GM18858 (cell line): ENCODE data around the gene FCRL4.

Experiments
- ATAC-seq: cut with Tn5 transposase; IDR thresholded peaks from one replicate; pipeline ENCODE4 v1.9.1; 2021; ENCODE audit not compliant: unreplicated experiment

FCRL4 gene

DNA sequence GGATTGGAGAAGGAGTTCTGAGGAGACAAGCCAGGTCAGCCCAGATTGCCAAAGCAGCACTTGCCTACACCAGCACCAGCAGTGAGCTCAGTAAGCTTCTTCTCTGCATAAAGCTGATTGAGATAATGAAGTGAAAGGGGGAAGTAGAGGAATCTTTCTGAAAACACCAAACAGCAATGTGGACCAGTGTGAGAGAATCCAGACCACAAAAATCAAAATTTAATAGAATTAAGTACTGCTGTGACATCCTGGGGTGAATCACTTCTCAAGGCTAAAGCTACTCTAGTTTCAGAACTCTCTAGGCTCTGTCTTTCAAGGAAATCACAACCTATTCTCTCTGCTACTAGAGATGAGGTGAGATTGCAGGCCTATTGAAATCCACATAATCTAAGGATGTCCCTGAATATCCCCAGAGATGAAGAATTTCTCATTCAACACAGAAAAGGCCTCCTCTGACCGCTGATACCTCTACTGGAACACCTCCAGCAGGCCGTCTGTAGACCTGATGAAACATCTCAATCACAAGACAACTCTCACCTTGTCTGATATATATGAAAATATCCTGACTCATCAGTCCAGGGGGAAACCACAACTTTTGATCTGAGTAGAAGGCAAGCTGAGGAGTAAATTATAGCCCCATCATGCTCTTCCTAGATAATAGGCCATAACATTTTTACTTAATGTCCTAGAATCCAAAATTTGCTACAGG is at the start of gene FCRL4:
Gene FCRL4 (minus strand): TSS at position 127 of the 709 bp plus-strand sequence. CDS start 141 bp downstream, outside the sequence.
- peak; percentile 55 for ATAC-seq

DNA sequence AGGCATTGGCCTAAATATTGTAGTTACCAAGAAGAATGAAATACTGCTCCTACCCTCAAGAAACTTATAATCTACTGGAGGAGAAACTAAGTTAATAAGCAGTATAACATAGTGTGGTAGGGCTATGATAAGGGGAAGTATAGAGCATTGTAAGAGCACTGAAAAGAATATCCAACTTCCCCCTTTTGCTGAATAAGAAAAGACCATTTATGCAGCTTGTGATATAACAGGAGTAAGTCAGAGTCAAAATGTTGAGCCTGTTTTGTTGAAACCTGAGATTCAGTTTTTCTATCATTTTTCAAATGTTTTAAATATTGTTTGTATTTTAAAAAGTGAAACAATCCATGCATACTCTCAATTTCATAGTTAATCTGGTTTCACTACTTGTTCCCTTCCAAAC is 48.3 kb upstream of the FCRL4 start:
- no peak for ATAC-seq

DNA sequence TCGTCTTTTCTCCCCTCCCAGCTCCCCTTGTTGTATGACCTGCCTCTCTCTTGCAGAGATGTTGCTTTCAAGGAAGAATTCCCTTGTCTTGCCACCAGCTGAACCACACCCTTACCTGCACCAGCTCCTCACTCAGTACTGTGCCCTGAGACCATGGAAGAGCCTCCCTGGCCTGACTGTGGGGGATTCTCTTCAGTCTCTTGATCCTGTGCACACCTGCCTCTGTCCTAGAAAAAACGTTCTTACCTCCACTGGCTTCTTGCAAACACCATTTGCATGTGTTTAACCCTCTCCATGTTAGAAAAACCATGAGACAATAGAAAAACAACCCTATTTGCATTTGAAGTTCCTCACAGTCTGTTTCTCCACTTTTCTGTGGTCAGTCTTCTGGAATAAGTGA is 43.3 kb upstream of the FCRL4 start:
- no peak for ATAC-seq

DNA sequence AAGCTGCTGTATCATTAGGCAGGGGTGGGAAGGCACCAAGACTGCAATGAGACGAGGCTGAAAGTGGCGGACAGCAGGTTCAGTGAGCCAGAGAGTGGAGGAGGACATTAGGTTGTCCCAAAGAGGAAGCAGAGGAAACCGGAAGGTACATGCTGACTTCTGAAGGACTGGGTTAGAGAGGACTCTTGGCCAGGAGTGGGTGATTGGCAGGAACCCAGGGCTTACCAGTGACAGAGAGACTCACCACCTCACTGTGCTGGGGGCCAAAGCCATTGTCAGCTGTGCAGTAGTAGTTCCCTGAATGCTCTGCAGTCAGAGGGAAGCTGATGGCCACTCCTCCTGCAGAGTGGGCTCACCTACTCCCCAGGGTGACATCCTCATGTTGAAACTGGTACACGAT is 41.9 kb upstream of the FCRL4 start:
- ATAC-seq, result no peak

DNA sequence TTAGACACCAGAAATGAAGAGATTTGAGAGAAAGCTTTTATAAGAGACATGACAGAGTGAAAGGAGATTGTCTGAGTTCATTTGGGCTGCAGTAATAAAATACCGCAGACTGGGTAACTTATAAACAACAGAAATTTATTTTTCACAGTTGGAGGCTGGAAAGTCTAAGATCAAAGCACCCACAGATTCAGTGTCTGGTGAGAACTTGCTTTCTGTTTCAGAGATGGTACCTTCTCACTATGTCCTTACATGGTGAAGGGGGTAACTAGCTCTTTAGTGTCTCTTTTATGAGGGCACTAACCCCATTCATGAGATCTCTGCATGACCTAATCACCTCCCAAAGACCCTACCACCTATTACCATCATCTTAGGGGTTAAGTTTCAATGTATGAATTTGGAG is 30.9 kb upstream of the FCRL4 start:
- ATAC-seq, result no peak

DNA sequence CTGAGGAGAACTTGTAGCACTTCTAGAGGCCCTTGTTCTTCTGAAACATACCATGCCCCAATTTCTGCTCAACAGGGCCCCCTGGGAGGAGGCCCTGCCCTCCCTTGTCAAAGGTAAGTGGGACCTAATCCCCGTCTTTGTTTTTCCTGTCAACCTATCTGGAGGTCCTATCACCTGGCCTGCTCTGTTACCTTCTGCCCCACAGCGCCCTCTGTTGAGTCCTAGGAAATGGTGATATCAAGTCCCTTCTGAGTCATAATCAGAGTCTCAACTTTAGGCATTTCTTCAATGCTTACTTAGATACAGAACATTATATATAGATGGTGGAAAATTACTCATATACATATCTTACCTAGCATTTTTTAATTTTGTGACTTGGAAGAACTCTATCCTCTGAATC is 28.2 kb upstream of the FCRL4 start:
- ATAC-seq, result no peak

DNA sequence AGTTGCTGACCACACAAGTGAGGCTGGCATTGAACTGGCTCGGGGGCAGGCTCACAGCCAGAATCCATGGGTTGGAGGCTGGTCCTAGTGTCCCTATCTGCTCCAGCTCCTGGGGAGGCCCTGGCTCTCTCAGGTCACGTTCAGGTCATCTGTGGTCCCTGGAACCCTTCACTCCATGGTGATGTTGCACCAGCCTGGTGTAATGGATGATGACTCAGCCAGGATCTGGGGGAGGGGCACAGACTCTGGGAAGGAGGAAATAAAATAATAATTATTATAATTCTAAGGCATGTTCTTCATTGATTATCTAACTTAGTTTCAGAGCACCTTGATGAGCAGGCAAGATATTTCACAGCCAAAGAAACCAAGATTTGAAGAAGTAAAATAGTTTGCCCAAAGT is 26.6 kb upstream of the FCRL4 start:
- no peak for ATAC-seq

DNA sequence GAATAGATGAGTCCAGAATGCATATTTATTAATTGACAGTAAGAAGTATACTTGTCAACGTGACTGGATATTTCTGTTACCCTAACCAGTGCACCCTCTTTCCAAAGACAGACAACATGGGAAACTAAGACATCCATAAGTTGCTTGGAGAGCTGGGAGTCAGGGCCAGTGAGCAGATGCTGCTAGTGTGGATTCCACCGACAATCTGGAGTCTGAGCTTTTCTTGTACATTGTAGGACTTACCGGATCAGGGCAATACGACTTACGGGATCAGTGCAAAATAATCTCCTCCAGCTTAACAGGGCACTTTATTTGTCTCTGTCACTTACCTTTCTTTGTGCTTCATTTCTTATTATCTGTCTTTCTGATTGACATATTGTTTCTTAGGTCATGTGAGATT is 24.6 kb upstream of the FCRL4 start:
- no peak for ATAC-seq

DNA sequence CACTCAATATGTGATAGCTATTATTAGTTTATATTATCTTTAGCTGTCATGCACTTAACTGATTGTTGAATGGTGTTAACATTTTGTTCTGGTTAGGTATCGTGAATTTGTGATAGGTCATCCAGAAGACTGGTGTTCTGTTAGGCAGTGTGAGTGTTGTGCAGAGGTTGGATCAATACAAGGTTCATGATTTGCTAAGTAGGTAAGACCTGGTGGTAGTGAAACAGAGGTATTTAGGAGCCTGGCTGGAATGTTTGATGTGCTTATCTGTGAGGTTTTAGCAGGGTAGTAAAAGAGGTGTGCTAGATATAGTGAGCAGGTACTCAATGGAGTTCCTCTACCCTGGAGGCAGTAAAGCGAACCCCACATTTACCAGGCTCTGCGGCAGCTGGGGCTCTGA is 20.3 kb upstream of the FCRL4 start:
- no peak for ATAC-seq

DNA sequence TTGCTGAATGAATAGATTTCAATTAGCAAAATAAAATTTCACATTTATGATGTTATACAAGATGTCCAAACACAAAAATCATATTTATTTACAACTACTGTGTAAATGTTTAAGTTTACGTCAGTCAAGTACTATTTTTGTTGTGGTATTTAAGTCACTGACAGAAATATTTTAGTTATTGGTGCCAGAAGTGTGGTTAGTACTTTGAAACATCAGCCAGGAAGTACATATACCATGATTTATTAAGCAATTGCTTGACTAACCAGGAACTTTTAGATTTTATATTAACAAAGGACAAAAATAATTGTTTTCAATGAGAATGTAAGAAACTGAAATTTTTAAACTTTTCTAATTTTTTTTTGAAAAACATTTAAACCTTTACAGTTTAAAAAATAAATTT is 2.4 kb upstream of the FCRL4 start:
- no peak for ATAC-seq

DNA sequence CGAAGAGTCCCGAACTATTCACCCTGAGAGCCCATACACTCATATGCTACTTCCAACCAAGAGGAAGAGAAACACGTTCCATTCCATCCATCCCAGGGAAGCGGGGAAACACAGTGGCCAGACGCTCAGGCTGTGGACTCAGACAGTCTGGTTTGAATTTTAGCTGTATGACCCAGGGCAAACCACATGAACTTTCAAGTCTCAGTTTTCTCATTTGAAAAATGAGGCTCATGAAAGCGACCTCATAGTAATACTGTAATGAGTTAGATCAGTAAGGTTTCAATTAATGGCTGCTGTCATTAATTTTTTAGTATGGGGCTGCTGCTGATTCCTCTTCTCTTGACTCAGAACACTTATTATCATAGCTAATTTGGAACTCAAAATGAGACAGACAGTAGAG is 1.5 kb downstream of the FCRL4 start:
- ATAC-seq, result peak; percentile 32

DNA sequence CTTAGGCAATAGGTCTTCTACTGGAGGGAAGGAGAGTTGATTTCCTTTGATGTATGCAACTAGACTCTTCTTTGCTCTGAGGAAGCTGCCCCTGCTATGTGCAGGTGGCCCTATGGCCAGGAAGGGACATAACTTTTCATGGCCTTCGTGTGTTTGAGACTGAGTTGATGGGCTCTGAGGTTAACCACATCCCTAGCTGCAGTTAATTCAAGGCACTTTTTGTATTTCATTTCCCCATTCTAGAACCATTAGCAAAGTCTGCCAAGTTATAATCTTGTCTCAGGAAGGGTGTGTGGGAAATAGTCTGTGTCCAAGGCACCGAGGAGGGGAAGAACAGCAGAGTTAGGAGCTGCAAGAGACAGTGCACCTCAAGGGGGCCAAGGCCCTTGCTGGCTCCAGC is 2.5 kb downstream of the FCRL4 start:
- ATAC-seq, result peak; percentile 59

DNA sequence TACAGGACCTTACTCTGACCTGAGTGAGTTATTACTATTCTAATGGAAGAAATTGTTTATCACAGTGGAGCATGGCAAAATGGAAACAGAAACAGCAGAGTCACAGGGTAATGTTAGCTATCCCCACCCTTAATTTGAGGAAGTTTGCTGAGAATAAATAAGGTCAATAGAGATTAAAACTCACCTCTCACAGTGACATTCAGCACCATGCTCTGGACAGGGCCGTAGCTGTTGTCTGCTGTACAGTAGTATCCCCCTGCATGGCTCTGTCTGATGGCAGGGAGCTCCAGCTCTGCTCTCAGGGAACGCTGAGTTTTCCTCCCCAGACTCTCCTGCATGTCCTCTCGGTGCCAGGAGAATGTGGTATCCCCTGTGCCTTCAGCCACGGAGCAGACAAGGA is 11.9 kb downstream of the FCRL4 start:
- no peak for ATAC-seq

DNA sequence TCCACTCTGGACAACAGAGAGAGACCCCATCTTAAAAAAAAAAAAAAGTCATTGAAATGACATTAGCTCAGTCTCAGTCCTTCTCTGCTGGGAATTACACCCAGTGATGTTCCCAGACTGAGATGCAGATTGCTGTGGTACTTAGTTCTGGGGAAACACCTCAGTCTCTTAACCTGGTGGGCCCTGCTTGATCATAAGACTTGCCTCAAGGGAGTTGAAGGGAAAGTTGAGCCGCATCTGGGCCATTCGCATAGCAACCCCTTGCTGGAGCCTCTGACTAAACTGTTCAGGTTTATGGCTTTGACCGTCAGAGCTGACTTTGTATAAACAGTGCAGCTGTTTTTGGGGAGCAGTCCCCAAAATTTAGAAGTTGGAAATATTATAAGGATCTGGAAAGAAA is 13.4 kb downstream of the FCRL4 start:
- no peak for ATAC-seq

DNA sequence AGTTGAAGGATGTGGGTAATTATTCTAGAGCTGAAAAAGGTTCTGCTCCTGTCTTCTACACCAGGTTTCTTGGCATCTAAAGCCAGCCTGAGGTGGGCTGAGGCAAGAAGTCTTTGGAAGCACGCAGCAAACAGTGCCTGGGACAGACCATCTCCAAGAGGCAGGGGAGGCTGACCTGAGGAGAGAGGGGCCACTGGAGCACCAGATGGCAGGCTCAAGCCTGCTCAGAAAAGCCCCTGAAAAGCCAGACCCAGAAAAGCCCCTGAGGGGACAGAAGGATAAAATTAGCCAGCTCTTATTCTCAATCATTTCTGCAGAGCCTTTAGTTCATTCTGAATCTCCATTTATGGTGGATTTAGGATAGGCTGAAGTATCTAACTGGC is 17.1 kb downstream of the FCRL4 start:
- ATAC-seq, result no peak

DNA sequence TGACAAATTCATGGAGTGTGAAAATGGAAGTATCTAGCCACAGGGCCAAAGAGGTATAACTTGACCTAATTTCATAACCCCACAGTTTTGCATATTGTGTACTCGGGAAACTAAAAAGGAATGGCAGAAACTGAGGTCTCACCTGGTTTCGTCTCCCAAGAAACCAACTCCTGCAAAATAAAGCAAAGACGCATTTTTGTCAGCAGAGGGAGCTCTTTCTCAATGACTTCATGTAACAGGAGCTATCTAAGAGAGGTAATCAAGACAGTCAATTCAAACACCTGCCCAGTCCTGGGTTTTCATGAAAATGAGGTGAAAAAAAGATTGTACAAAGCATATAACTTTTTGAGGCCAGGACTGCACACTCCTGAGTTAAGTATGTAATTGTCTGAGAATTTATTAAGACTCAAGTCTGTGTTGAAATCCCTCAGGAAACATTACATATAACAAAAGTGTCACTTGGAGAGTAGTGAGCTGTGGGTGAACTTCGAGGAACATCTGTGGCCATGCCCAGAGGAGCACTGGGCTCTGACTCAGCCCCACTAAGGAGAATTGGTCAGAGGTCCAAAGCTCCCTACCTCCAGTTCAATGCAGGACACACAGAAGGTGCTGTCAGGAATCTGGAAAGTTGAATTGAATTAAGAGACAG is 17.6 kb downstream of the FCRL4 start:
- ATAC-seq, result no peak

DNA sequence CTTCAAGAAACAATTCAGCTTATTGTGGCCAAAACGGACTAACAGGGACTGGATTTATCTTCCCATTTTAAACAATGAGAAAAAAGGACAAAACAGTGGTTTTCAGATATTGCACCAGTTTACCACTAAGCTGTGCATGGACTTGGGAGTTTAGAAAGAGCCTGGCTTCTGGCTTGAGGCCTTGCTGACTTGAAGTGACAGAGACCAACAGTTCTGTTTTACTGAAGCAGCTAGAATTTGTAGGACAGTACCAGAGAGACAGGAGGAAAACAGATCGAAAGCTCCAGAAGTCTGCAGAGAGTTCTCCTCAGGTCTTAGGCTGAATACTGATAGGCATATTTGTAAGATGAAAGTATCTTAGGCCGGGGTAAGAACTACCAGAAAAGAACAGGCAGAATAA is 20.5 kb downstream of the FCRL4 start:
- ATAC-seq, result no peak

DNA sequence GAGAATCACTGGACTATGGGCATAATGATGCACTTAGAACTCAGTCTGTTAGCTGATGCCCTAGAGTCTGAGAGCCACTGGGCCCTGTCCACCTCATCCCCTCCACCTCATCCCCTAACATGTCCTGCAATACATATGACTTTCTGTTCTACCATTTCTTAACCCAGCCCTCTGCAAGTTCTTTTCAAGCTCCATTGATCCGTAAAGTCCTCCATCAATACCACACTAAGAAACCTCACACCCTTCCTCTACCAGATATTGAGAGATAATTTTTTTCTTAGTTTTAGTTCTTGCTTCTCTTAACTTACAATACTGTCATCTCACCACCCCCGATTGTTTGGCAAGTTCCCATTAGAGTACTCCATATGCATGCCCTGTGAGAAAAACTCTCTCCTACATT is 22.1 kb downstream of the FCRL4 start:
- ATAC-seq, result peak; percentile 70

DNA sequence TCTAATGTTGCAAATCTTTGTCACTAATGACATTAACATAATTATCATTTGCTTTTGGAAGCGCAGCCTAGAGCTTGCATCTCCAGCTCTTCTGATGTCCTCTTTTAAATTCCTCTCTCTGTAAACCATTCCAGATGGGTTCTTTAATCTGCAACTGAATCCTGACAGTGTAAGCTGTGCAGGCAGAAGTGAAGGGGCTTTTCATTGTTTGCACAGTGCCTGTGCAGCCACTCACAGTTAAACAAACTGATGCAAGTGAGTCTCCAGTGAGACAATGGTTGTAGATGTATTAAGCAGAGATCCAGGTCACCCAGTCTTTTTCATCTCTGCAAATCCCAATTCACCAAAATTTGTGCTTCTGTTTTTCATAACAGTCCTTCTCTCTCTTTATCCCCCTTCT is 23.0 kb downstream of the FCRL4 start:
- ATAC-seq, result no peak

DNA sequence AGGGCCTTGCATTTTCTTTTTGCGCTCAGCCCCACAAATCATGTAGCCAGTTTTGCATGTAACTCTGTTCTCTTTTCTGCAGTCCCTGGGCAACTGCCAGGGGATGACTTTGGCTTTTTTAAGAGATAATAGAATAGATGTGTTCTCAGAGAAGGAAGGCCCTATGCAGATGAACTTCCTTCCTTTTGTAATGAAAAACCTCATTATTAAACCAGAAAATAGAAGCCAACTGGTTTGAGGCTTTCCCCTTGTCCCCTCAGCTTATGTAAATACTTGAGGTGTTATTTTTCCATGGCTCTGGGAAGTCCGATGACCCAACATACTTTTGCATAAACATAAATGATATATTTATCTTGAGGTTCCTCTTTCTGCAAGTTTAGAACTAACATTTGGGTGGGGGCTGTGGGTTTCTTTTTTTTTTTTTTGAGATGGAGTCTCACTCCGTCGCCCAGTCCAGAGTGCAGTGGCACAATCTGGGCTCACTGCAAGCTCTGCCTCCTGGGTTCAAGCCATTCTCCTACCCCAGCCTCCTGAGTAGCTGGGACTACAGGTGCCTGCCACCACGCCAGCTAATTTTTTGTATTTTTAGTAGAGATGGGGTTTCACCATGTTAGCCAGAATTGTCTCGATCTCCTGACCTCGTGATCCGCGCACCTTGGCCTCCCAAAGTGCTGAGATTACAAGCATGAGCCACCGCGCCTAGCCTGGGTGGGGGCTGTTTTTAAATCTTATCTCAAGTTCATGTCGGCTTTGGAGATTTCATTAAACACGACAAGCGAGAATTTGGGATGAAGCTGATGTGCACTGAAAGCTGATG is 31.2 kb downstream of the FCRL4 start:
- ATAC-seq, result no peak

DNA sequence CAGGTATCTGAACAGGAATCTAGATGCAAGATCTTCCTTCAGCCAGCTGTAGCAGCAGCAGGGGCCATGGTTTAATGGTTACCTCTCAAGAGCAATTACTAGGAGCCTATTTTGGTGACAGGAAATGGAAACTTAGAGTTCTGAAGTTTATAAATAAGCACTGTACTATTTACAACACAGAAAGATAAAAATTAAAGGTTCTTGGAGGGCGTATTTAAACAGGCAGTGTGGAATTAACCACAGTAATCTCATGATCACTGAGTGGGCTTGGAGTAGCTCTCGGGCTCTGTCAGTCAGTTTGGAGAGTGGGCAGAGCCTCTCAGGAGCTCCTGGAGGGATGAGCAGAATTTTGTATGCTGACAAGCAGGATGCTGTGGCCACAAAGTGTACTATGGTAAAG is 35.4 kb downstream of the FCRL4 start:
- ATAC-seq, result peak; percentile 56

DNA sequence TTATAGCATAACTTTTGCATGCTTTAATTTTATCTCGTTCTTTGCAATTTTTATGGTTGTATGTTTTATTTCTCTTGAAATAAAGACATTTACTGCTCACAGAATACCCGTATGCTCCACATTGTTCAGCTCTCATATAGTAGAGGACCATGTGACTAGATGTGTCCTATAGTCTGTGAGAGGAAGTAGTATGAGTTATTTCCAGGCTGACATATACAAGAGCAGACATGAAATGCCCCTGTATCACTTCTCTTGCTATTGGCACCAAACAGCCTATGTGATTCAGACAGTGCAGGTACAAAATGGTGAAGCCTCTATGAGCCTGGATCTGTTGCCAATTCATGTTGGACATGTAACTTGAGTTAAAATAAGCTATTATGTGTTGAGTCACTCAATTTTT is 39.8 kb downstream of the FCRL4 start:
- ATAC-seq, result no peak
